Cardiac muscle cell (in vitro differentiated cells and primary cell): ENCODE results near the gene NET1. TPM values are rescaled to one million over a fixed set of nuclear protein-coding genes. Genes with fewer than 3 reads are reported as not detected.
"Not testable (repeated sequence)": the region's sequence is repeated elsewhere in the genome, so short reads cannot be mapped to it uniquely, and the experiment has no call there.

Source experiments
- DNase-seq, 2 donors: peaks; one replicate each; pipeline versions ENCODE4 v3.0.0 to v3.0.0-alpha.2; 2010 to 2017; ENCODE audit warnings: low read depth in 1 of 2, low spot score in 1 of 2
- H3K27ac ChIP-seq: fragments of 200-600 bp; sonication (generic); 2 replicates; pipeline ENCODE4 v1.5.1; 2016
- H3K27me3 ChIP-seq: fragments of 200-600 bp; sonication (generic); 2 replicates; pipeline ENCODE4 v1.6.0; 2016; ENCODE audit warnings: control low read depth
- H3K36me3 ChIP-seq: fragments of 200-600 bp; sonication (generic); 2 replicates; pipeline ENCODE4 v1.5.1; 2016; ENCODE audit warnings: control low read depth
- H3K4me1 ChIP-seq: fragments of 200-600 bp; sonication (generic); 2 replicates; pipeline ENCODE4 v1.8.1; 2017; ENCODE audit warnings: low read depth, mild to moderate bottlenecking, mixed run types
- H3K4me3 ChIP-seq: fragments of 200-600 bp; sonication (generic); 2 replicates; pipeline ENCODE4 v1.5.1; 2016; ENCODE audit warnings: mild to moderate bottlenecking
- H3K9me3 ChIP-seq: fragments of 200-600 bp; sonication (generic); 2 replicates; pipeline ENCODE4 v1.5.1; 2017; ENCODE audit warnings: low read depth, mild to moderate bottlenecking, control low read depth
- CTCF ChIP-seq: IDR thresholded peaks from 2 replicates; pipeline ENCODE4 v1.5.1; 2012; ENCODE audit warnings: low read depth, mild to moderate bottlenecking, low read length
- polyA plus RNA-seq: library from polyadenylated mRNA; unstranded; fragments of >200 nt; fragmentation: Nextera tagmentation; extraction: Ambion mirVana; gene quantifications from 2 replicates; pipeline ENCODE4 v1.2.1, GENCODE V29; 2016
- total RNA-seq: library from RNA; depleted of rRNA; stranded (reverse); fragments of >200 nt; gene quantifications from 2 replicates; pipeline ENCODE4 v1.2.3, GENCODE V29; 2016

Gene NET1
- total and polyA plus RNA-seq, 2 experiments from 2014 or later, result 20.0 to 29.5 TPM

- Histone ChIP-seq H3K4me3 (no peak overlapping the region), H3K27ac (no peak overlapping the region), H3K9me3 (no peaks in the 10 kb centered on the region), H3K4me1 (peaks cover 11% of the 10 kb centered on the region), H3K27me3 (no peaks in the 10 kb centered on the region), H3K36me3 (no peaks in the 10 kb centered on the region)
- no peak for TF ChIP-seq CTCF
- DNase-seq, result no peak
Observed at GRCh38 chr10:5467634-5468255, 55.4 kb downstream of the NET1 start.

- H3K4me3 ChIP-seq, result no peak overlapping the region
- no peak for DNase-seq
- no peaks in the 10 kb centered on the region for H3K36me3 ChIP-seq
- no peaks in the 10 kb centered on the region for H3K27me3 ChIP-seq
- H3K27ac ChIP-seq, result no peak overlapping the region
- H3K9me3 ChIP-seq, result no peaks in the 10 kb centered on the region
- H3K4me1 ChIP-seq, result peaks cover 11% of the 10 kb centered on the region
- no peak for TF ChIP-seq CTCF
Observed at GRCh38 chr10:5468262-5469106, 56.1 kb downstream of the NET1 start.

GRCh38 chr10:5469353-5470061 is 57.1 kb downstream of the NET1 start:
- Histone ChIP-seq H3K4me3 (no peak overlapping the region), H3K27ac (no peak overlapping the region), H3K36me3 (no peaks in the 10 kb centered on the region), H3K9me3 (no peaks in the 10 kb centered on the region), H3K4me1 (peaks cover 11% of the 10 kb centered on the region), H3K27me3 (no peaks in the 10 kb centered on the region)
- no peak for TF ChIP-seq CTCF
- DNase-seq, result no peak

- H3K9me3 ChIP-seq, result no peaks in the 10 kb centered on the region
- no peak for DNase-seq
- no peaks in the 10 kb centered on the region for H3K27me3 ChIP-seq
- H3K36me3 ChIP-seq, result no peaks in the 10 kb centered on the region
- no peak overlapping the region for H3K27ac ChIP-seq
- no peak overlapping the region for H3K4me3 ChIP-seq
- H3K4me1 ChIP-seq, result peaks cover 11% of the 10 kb centered on the region
- no peak for TF ChIP-seq CTCF
Observed at GRCh38 chr10:5470062-5470751, 57.9 kb downstream of the NET1 start.

GRCh38 chr10:5474642-5475041 is 62.3 kb downstream of the NET1 start:
- H3K36me3 ChIP-seq, H3K4me1 ChIP-seq, DNase-seq, H3K4me3 ChIP-seq, H3K27me3 ChIP-seq, H3K27ac ChIP-seq, H3K9me3 ChIP-seq: not testable (repeated sequence)

- H3K36me3 ChIP-seq, H3K27ac ChIP-seq, H3K9me3 ChIP-seq, H3K27me3 ChIP-seq, H3K4me3 ChIP-seq, H3K4me1 ChIP-seq, DNase-seq: not testable (repeated sequence)
Observed at GRCh38 chr10:5475088-5475487, 62.7 kb downstream of the NET1 start.

GRCh38 chr10:5475974-5476807 is 63.8 kb downstream of the NET1 start:
- not testable (repeated sequence) for H3K27ac ChIP-seq, H3K4me3 ChIP-seq, H3K36me3 ChIP-seq, H3K27me3 ChIP-seq, H3K9me3 ChIP-seq, H3K4me1 ChIP-seq, DNase-seq
